GM13976 (cell line): ENCODE measurements around the gene BRIP1.

Experiments used
- DNase-seq: peaks from one replicate; pipeline ENCODE4 v3.0.0; 2012; ENCODE audit warnings: low spot score
- in situ Hi-C: fragments of 300-500 bp; cut with MboI; formaldehyde crosslinking; loops from one replicate; pipeline ENCODE4 v1.12.0; 2022; ENCODE audit warnings: low sequenced_read_pairs, mixed read lengths, inconsistent platforms; ENCODE audit not compliant: unreplicated experiment
- TF ChIP-seq, protein P1 (sequence below): IDR thresholded peaks from 2 replicates; pipeline ENCODE4 v1.5.1; 2012; ENCODE audit warnings: borderline replicate concordance, mild to moderate bottlenecking; ENCODE audit not compliant: insufficient read depth; ENCODE audit errors: extremely low read depth, missing control alignments, control extremely low read depth

BRIP1 gene

DNA sequence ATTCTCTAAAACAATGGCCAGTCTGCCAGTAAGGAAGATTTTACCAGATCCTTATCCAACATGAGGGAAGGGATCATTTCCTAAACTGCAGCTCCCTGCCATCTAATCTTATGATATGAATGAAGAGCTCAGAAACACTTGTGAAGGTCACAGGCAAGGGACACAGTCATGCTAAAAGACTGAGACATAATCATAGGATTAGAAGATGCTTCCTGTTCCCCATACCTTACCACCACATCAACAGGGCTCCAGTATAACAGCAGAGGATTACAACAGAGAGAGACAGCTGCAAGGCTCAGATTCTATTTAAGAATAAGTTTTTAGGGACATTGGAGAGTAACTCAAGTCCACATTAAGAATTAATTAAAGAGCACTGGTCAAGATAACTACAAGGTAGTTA, 93.3 kb downstream of the BRIP1 start:
- TF ChIP-seq, protein P1, sequence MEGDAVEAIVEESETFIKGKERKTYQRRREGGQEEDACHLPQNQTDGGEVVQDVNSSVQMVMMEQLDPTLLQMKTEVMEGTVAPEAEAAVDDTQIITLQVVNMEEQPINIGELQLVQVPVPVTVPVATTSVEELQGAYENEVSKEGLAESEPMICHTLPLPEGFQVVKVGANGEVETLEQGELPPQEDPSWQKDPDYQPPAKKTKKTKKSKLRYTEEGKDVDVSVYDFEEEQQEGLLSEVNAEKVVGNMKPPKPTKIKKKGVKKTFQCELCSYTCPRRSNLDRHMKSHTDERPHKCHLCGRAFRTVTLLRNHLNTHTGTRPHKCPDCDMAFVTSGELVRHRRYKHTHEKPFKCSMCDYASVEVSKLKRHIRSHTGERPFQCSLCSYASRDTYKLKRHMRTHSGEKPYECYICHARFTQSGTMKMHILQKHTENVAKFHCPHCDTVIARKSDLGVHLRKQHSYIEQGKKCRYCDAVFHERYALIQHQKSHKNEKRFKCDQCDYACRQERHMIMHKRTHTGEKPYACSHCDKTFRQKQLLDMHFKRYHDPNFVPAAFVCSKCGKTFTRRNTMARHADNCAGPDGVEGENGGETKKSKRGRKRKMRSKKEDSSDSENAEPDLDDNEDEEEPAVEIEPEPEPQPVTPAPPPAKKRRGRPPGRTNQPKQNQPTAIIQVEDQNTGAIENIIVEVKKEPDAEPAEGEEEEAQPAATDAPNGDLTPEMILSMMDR: no peak
- DNase-seq: no peak
- in situ Hi-C loops: no loop called here

DNA sequence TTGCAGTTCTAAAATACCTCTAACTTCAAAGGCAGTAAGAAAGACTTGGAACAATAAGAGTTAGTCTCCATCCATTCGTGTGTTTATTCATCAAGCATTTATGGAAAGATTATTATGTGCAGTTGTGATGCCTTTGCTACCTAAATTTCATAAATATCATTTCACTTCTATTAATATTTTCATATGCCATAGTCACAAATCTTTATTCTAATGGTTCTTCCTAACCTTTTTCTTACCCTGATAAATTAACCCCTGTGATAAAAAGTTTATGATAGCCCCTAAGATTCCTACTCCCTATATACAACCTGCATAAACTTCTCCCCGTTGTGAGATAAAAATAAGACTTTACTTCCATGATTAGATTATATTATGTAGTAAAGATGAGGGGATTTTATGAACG, 94.9 kb downstream of the BRIP1 start:
- DNase-seq: no peak
- in situ Hi-C loops: no loop called here
- TF ChIP-seq, protein P1: no peak

DNA sequence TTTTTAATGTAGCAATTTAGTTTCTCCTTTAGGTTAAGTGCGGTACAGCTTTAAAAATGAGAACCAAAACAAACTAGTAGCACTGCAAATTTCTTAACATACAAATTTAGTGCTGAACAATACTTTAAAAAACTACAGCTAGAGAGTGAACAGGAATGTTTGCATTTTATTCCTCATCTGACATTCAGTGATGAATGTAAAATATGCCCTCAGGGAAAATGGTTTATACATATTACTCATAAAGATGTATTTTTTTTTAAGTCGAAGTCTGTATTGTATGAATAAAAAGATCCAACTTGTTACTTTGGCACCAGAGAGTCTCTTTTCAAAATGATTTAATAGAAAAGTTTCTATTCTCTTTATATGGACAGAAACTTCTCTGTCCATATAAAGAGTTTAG, 96.8 kb downstream of the BRIP1 start:
- DNase-seq: no peak
- TF ChIP-seq, protein P1: no peak
- in situ Hi-C loops: no loop called here

DNA sequence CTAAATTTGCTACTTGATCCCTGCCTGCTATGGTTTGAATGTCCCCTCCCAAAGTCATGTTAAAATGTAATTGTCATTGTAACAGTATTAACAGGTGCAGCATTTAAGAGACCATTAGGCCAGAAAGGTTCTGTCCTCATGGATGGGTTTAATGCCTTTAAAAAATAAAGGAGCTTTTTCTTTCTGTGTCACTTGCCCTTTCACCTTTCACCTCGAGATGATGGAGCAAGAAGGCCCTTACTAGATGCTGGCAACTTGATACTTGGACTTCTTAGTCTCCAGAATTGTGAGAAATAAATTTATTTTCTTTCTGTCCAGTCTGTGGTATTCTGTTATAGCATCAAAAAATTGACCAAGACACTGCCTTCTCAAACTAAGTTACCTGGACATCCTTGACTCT, 98.5 kb downstream of the BRIP1 start:
- DNase-seq: no peak
- TF ChIP-seq, protein P1: no peak
- in situ Hi-C loops: no loop called here

GRCh38 chr17:61761827-61762226, 101.5 kb downstream of the BRIP1 start:
- TF ChIP-seq, protein P1: no peak
- no peak for DNase-seq
- in situ Hi-C loops: no loop called here

- no peak for DNase-seq
These were observed 104.0 kb downstream of the BRIP1 start for GRCh38 chr17:61759362-61759761.

More at GRCh38 chr17:61759362-61759761, 104.0 kb downstream of the BRIP1 start:
- in situ Hi-C loops: no loop called here
- TF ChIP-seq, protein P1: no peak
